Loucy (cell line): Measurements from ENCODE around the gene FMNL3.

ENCODE experiments used
- H2AFZ ChIP-seq: fragments of 200-600 bp; sonication (generic); 2 replicates; pipeline ENCODE4 v1.6.0; 2016; ENCODE audit warnings: antibody characterized with exemption, mild to moderate bottlenecking, low read length, moderate library complexity
- H3F3A ChIP-seq: fragments of 200-600 bp; 2 replicates; pipeline ENCODE4 v1.6.0; 2016; ENCODE audit warnings: antibody characterized with exemption, low read depth, mild to moderate bottlenecking
- H3K27me3 ChIP-seq: fragments of 200-600 bp; sonication (generic); 2 replicates; pipeline ENCODE4 v1.6.1; 2014; ENCODE audit warnings: low read length, mild to moderate bottlenecking; ENCODE audit not compliant: insufficient read depth, poor library complexity, severe bottlenecking
- H3K36me3 ChIP-seq: fragments of 200-600 bp; sonication (generic); 2 replicates; pipeline ENCODE4 v1.6.1; 2016; ENCODE audit warnings: low read length; ENCODE audit not compliant: insufficient read depth
- H3K4me1 ChIP-seq: fragments of 200-600 bp; sonication (generic); 2 replicates; pipeline ENCODE4 v1.5.1; 2014; ENCODE audit warnings: low read length, mild to moderate bottlenecking; ENCODE audit not compliant: insufficient read depth, poor library complexity, severe bottlenecking
- H3K4me2 ChIP-seq: fragments of 200-600 bp; sonication (generic); 2 replicates; pipeline ENCODE4 v1.6.0; 2014; ENCODE audit warnings: antibody characterized with exemption, low read length, low read depth, mild to moderate bottlenecking; ENCODE audit not compliant: poor library complexity, severe bottlenecking
- H3K4me3 ChIP-seq: fragments of 200-600 bp; sonication (generic); 2 replicates; pipeline ENCODE4 v1.5.1; 2014; ENCODE audit warnings: low read length, mild to moderate bottlenecking, mixed read lengths; ENCODE audit not compliant: poor library complexity, severe bottlenecking
- H3K79me2 ChIP-seq: fragments of 200-600 bp; sonication (generic); 2 replicates; pipeline ENCODE4 v1.6.1; 2014; ENCODE audit warnings: low read length; ENCODE audit not compliant: insufficient read depth
- H3K9ac ChIP-seq: fragments of 200-600 bp; sonication (generic); 2 replicates; pipeline ENCODE4 v1.6.0; 2014; ENCODE audit warnings: mild to moderate bottlenecking, low read depth, low read length, moderate library complexity; ENCODE audit not compliant: poor library complexity, severe bottlenecking
- H3K9me2 ChIP-seq: fragments of 200-600 bp; sonication (generic); replicated peaks from 2 replicates; pipeline ENCODE4 v1.6.1; 2016; ENCODE audit warnings: low read depth, low read length, mixed read lengths
- H3K9me3 ChIP-seq: fragments of 200-600 bp; sonication (generic); 2 replicates; pipeline ENCODE4 v1.6.1; 2014; ENCODE audit warnings: mild to moderate bottlenecking, antibody characterized with exemption, low read length, low read depth; ENCODE audit not compliant: insufficient read depth
- H4K20me1 ChIP-seq: fragments of 200-600 bp; sonication (generic); 2 replicates; pipeline ENCODE4 v1.6.0; 2014; ENCODE audit warnings: antibody characterized with exemption, low read length, mild to moderate bottlenecking; ENCODE audit not compliant: insufficient read depth, poor library complexity, severe bottlenecking
- CTCF ChIP-seq: fragments of 200-600 bp; sonication (generic); conservative IDR thresholded peaks from 2 replicates; pipeline ENCODE4 v1.5.1; 2014; ENCODE audit warnings: mild to moderate bottlenecking, antibody characterized with exemption, low read length
- EZH2phosphoT487 ChIP-seq: fragments of 200-600 bp; IDR thresholded peaks from 2 replicates; pipeline ENCODE4 v1.6.1; 2018; ENCODE audit warnings: antibody characterized with exemption, mild to moderate bottlenecking, moderate library complexity, borderline replicate concordance

FMNL3 gene

GRCh38 chr12:49692851-49693250 lies 14.4 kb downstream of the FMNL3 start:
- Histone ChIP-seq H3K4me2 (no peak overlapping the region), H3F3A (no peaks in the 10 kb centered on the region), H3K4me1 (peaks cover 47% of the 10 kb centered on the region), H2AFZ (no peak overlapping the region), H3K9me2 (no peaks in the 10 kb centered on the region), H3K4me3 (no peak overlapping the region), H3K9me3 (no peaks in the 10 kb centered on the region), H3K9ac (no peak overlapping the region), H3K36me3 (no peaks in the 10 kb centered on the region), H3K27me3 (no peaks in the 10 kb centered on the region), H3K79me2 (peaks cover 67% of the 10 kb centered on the region), H4K20me1 (no peaks in the 10 kb centered on the region)
- TF ChIP-seq EZH2phosphoT487, result no peak

GRCh38 chr12:49689785-49690184 lies 17.4 kb downstream of the FMNL3 start:
- no peaks in the 10 kb centered on the region for H4K20me1 ChIP-seq
- no peak overlapping the region for H3K4me2 ChIP-seq
- TF ChIP-seq EZH2phosphoT487 (no peak), CTCF (no peak)
- H3K9ac ChIP-seq, result no peak overlapping the region
- no peaks in the 10 kb centered on the region for H3K36me3 ChIP-seq
- no peak overlapping the region for H3K4me3 ChIP-seq
- no peaks in the 10 kb centered on the region for H3K9me2 ChIP-seq
- peaks cover 60% of the 10 kb centered on the region for H3K79me2 ChIP-seq
- no peaks in the 10 kb centered on the region for H3K9me3 ChIP-seq
- H2AFZ ChIP-seq, result no peak overlapping the region
- peaks cover 28% of the 10 kb centered on the region for H3K4me1 ChIP-seq
- no peaks in the 10 kb centered on the region for H3F3A ChIP-seq
- no peaks in the 10 kb centered on the region for H3K27me3 ChIP-seq

GRCh38 chr12:49689237-49689636 lies 18.0 kb downstream of the FMNL3 start:
- H3K36me3 ChIP-seq, result no peaks in the 10 kb centered on the region
- no peak overlapping the region for H3K4me3 ChIP-seq
- H3K4me2 ChIP-seq, result no peak overlapping the region
- TF ChIP-seq CTCF (no peak), EZH2phosphoT487 (no peak)
- H3K9ac ChIP-seq, result no peak overlapping the region
- H3K9me3 ChIP-seq, result no peaks in the 10 kb centered on the region
- no peaks in the 10 kb centered on the region for H3K9me2 ChIP-seq
- no peaks in the 10 kb centered on the region for H3K27me3 ChIP-seq
- H3F3A ChIP-seq, result no peaks in the 10 kb centered on the region
- H3K79me2 ChIP-seq, result peaks cover 62% of the 10 kb centered on the region
- H3K4me1 ChIP-seq, result peaks cover 33% of the 10 kb centered on the region
- H4K20me1 ChIP-seq, result no peaks in the 10 kb centered on the region
- H2AFZ ChIP-seq, result no peak overlapping the region

- H3K27me3 ChIP-seq, result no peaks in the 10 kb centered on the region
- no peaks in the 10 kb centered on the region for H4K20me1 ChIP-seq
- TF ChIP-seq EZH2phosphoT487 (no peak), CTCF (peak; percentile 42)
- H3F3A ChIP-seq, result no peaks in the 10 kb centered on the region
- H3K36me3 ChIP-seq, result no peaks in the 10 kb centered on the region
- H3K9me2 ChIP-seq, result no peaks in the 10 kb centered on the region
- no peak overlapping the region for H2AFZ ChIP-seq
- no peak overlapping the region for H3K4me2 ChIP-seq
- H3K4me3 ChIP-seq, result no peak overlapping the region
- H3K4me1 ChIP-seq, result peaks cover 46% of the 10 kb centered on the region
- H3K79me2 ChIP-seq, result peaks cover 67% of the 10 kb centered on the region; the same call in 1 of the 2 replicates
- no peak overlapping the region for H3K9ac ChIP-seq
- no peaks in the 10 kb centered on the region for H3K9me3 ChIP-seq
Observed at GRCh38 chr12:49687941-49688340, 19.3 kb downstream of the FMNL3 start.
